Cardiac fibroblast (primary cell): ENCODE measurements around the gene SLC18A3.

Experiments used
- DNase-seq, 2 donors: peaks; one replicate each; pipeline versions ENCODE4 v3.0.0 to v3.0.0-alpha.2; 2010; ENCODE audit warnings: low read depth in 2 of 2
- H3K4me3 ChIP-seq, 2 donors: replicated peaks in 1 of 2; 1 replicate in 1 of 2; 2 replicates in 1 of 2; pipeline ENCODE4 v1.5.1; 2011; ENCODE audit warnings: low read depth in 2 of 2, low read length in 2 of 2, mild to moderate bottlenecking in 2 of 2, moderate library complexity in 1 of 2
- TF ChIP-seq, protein P1 (sequence below): IDR thresholded peaks from one replicate; pipeline ENCODE4 v1.5.1; 2011; ENCODE audit warnings: low read depth, mild to moderate bottlenecking, low read length, inconsistent platforms

Gene SLC18A3

DNA sequence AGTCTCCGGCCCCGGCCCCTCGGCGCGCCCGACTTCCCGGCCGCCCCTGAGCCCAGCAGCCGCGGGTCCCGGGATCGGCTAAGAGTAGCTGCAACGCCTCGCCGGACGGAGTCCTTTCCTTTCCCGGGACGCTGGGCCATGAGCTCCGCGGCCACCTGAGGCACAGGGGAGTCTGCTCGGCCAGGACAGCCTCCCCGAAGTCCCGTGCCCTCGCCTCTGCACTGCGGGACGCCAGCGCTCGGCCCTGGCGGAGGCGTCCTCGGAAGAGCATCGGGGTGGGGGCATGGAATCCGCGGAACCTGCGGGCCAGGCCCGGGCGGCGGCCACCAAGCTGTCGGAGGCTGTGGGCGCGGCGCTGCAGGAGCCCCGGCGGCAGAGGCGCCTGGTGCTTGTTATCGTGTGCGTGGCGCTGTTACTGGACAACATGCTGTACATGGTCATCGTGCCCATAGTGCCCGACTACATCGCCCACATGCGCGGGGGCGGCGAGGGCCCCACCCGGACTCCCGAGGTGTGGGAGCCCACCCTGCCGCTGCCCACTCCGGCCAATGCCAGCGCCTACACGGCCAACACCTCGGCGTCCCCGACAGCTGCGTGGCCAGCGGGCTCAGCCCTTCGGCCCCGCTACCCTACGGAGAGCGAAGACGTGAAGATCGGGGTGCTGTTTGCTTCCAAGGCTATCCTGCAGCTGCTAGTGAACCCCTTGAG is 502 bp downstream of the SLC18A3 start:
- no peak for DNase-seq
- TF ChIP-seq, protein P1, sequence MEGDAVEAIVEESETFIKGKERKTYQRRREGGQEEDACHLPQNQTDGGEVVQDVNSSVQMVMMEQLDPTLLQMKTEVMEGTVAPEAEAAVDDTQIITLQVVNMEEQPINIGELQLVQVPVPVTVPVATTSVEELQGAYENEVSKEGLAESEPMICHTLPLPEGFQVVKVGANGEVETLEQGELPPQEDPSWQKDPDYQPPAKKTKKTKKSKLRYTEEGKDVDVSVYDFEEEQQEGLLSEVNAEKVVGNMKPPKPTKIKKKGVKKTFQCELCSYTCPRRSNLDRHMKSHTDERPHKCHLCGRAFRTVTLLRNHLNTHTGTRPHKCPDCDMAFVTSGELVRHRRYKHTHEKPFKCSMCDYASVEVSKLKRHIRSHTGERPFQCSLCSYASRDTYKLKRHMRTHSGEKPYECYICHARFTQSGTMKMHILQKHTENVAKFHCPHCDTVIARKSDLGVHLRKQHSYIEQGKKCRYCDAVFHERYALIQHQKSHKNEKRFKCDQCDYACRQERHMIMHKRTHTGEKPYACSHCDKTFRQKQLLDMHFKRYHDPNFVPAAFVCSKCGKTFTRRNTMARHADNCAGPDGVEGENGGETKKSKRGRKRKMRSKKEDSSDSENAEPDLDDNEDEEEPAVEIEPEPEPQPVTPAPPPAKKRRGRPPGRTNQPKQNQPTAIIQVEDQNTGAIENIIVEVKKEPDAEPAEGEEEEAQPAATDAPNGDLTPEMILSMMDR, result no peak
- no peak overlapping the region for H3K4me3 ChIP-seq

DNA sequence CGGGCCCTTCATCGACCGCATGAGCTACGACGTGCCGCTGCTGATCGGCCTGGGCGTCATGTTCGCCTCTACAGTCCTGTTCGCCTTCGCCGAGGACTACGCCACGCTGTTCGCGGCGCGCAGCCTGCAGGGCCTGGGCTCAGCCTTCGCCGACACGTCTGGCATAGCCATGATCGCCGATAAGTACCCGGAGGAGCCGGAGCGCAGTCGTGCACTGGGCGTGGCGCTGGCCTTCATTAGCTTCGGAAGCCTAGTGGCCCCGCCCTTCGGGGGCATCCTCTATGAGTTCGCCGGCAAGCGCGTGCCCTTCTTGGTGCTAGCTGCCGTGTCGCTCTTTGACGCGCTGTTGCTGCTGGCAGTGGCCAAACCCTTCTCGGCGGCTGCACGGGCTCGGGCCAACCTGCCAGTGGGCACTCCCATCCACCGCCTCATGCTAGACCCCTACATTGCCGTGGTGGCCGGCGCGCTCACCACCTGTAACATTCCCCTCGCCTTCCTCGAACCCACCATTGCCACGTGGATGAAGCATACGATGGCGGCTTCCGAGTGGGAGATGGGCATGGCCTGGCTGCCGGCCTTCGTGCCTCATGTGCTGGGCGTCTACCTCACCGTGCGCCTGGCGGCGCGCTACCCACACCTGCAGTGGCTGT is 1.2 kb downstream of the SLC18A3 start:
- H3K4me3 ChIP-seq, result no peak overlapping the region
- DNase-seq, result no peak
- TF ChIP-seq, protein P1, result no peak

DNA sequence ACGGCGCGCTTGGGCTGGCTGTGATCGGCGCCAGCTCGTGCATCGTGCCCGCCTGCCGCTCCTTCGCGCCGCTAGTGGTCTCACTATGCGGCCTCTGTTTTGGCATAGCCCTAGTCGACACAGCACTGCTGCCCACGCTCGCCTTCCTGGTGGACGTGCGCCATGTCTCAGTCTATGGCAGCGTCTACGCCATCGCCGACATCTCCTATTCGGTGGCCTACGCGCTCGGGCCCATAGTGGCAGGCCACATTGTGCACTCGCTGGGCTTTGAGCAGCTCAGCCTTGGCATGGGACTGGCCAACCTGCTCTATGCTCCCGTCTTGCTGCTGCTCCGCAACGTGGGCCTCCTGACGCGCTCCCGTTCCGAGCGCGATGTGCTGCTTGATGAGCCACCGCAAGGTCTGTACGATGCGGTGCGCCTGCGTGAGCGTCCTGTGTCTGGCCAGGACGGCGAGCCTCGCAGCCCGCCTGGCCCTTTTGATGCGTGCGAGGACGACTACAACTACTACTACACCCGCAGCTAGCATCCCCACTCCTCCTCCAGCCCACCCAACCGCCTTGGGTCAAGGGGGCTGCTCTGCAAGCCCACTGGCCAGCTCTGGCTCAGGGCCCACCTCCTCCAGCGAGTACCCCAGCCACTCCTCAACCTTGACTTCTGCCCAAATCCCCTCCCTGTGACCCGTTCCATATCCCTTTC is 1.9 kb downstream of the SLC18A3 start:
- TF ChIP-seq, protein P1, result no peak
- no peak overlapping the region for H3K4me3 ChIP-seq
- DNase-seq, result no peak

DNA sequence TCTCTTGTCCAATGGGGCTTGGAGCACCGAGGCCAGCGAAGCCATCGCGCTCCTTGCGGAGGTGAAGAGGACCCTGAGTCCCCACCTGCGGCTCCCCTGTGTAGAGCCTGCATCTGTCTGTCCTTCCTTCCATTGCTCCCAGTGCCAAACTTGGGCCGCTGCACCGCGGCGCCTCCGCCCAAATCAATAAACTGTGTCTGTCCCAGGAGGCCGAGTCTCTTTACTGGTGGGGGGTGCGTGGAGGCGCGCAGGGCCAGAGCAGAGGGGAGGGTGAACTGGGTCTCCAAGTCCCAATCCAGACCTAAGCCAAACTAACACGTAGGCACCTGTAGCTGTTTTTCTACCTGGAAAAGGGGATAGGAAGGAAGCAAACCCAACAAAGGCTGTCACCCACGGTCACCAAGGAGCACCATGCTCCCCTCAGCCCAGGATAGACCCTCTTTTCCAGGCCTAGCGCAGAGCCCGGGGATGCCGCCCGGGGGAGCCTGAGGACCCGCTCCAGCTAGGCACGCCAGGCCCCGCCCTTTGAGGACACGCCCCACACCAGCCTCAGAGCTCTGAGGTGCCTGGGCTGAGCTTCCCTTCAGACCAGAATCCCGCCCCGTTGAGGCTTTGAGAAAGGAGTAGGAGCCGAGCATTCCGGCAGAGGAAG is 2.5 kb downstream of the SLC18A3 start:
- H3K4me3 ChIP-seq, result no peak overlapping the region
- no peak for DNase-seq
- TF ChIP-seq, protein P1, result no peak

DNA sequence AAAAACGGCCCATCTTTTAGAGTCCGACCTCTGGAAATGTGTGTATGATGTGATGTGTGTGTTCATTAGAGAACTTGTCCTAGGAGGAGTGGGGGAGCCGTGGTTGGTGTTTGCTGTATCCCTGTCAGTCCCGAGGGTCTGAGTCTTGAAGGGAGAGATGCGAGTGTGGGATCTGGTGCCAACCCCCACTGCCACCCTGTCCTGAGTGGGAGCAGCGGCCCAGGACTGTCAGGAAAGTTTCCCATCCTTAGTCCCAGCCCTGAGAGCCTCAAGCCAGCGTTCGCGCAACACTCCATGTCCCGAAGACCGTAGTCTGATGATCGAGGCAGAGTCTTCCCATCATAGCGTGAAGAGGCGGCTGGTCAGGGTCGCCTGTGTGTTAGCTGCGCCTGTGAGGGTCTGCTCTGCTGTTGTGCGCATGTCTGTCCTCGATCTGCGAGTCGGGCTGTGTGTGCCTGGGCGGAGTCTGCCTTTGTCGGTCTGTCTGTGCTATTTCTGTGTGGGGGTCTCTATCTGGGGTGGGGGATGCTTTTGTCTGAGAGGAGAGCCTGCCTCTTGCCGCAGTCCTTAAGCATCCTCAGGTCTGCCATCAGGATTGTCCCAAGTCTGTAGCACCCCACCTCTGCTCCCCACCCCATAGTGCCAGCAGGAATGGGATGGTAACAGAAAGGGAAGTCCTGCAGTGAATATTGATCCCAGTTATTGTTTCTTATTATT is 3.2 kb downstream of the SLC18A3 start:
- H3K4me3 ChIP-seq, result no peak overlapping the region
- DNase-seq, result no peak
- TF ChIP-seq, protein P1, result no peak

DNA sequence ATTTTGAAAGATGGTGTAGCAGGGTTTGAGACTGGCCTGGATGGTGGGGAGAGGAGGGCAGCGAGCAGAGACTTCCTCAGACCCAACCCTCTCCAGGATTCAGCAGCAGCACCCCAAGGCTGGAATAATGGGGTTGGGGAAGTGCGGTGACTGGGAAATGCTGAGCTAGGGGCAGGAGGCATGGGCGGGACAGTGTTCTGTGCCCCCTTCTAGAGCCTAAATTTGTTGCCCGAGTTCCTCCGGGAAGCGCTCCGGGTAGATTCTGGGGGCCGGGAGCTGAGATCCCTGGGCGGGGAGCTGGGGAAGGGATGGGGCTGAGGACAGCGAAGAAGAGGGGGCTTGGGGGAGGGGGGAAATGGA is 3.8 kb downstream of the SLC18A3 start, which contains the start of gene CHAT:
Gene CHAT (plus strand): TSS at position 156 of the 360 bp plus-strand sequence. CDS start 153 bp downstream, at position 309.
- TF ChIP-seq, protein P1, result no peak
- H3K4me3 ChIP-seq, result no peak within 1 kb of the TSS
- DNase-seq, result no peak
